ENCODE data around the gene WDFY4. TPM values are rescaled to one million over a fixed set of nuclear protein-coding genes. Genes with fewer than 3 reads are reported as not detected.

WDFY4 gene
- total RNA-seq, 1 donor from 2014 or later: not detected

GRCh38 chr10:48758411-48758810 lies 73.7 kb downstream of the WDFY4 start:
- no peak overlapping the region for H3K27ac Mint-ChIP-seq (ENCODE audit: unreplicated experiment)
- H3K27me3 Mint-ChIP-seq (ENCODE audit: unreplicated experiment): peaks cover 25% of the 10 kb centered on the region
- TF ChIP-seq CTCF (IDR thresholded peaks at IDR 0.05): no peak
- no peak for DNase-seq (ENCODE audit: extremely low spot score, unreplicated experiment)
- H3K4me1 Mint-ChIP-seq (ENCODE audit: unreplicated experiment): no peaks in the 10 kb centered on the region
- H3K4me3 Mint-ChIP-seq (ENCODE audit: unreplicated experiment): no peak overlapping the region
- H3K36me3 Mint-ChIP-seq (ENCODE audit: unreplicated experiment): no peaks in the 10 kb centered on the region
- H3K9me3 Mint-ChIP-seq (ENCODE audit: unreplicated experiment): no peaks in the 10 kb centered on the region

DNA sequence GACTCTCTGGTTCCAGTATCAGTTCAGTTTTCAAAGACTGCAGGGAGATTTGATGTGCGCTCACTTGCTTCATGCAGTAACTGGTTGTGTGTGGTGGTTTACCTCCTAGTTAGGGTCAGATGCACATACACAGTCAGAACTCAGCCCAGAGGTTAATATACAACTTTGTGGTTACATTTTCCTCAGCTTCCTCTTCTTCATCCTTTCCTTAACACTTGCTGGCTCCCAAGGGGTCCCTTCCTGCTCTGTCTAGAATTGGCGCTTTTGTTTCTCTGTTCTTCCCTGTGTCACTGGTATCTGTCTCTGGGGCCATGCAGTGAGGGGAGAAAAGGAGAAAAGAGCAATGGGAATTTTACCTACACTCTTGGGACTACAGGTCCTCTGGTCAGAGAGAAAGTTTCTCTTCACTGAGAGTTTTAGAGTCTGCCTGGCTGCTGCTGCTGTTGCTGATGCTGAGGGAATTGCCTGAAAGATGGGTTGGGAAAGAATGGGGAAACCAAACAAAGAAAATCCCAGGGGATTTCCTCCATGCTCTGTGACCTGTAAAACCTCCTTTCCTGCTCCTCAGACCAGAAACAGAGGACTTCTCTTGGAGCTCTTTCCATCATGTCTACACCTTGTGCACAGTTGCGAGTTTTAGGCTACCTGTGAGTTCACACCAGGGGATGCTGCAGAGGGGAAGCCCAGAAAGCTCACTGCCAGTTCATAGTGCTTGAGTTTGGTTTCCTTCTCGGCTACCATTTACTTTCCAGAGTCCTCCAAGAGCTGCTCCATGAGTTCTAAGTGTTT lies 74.6 kb downstream of the WDFY4 start:
- no peak for TF ChIP-seq CTCF (IDR thresholded peaks at IDR 0.05)
- no peak overlapping the region for H3K27ac Mint-ChIP-seq (ENCODE audit: unreplicated experiment)
- no peaks in the 10 kb centered on the region for H3K9me3 Mint-ChIP-seq (ENCODE audit: unreplicated experiment)
- H3K4me3 Mint-ChIP-seq (ENCODE audit: unreplicated experiment): no peak overlapping the region
- no peaks in the 10 kb centered on the region for H3K4me1 Mint-ChIP-seq (ENCODE audit: unreplicated experiment)
- no peaks in the 10 kb centered on the region for H3K36me3 Mint-ChIP-seq (ENCODE audit: unreplicated experiment)
- peaks cover 18% of the 10 kb centered on the region for H3K27me3 Mint-ChIP-seq (ENCODE audit: unreplicated experiment)
- DNase-seq (ENCODE audit: extremely low spot score, unreplicated experiment): peak; percentile 57

DNA sequence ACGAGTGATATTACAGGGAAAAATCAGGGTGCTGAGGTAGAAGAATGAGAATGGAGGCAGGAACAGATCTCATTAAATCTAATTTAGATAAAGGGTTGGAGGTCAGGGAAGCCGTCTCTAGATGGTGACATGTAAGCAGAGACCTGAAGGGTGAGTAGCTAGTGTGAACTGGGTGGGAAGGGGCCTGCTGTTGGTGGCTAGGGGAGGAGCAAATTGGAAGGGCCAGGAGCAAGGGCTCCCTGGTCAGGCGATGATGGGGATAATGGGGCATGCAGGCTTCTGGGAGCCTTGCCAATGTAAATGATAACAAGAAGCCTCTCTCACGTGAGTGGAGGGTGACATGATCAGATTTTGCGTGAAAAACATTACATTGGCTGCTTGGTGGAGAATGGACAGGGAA lies 76.3 kb downstream of the WDFY4 start:
- DNase-seq (ENCODE audit: extremely low spot score, unreplicated experiment): peak; percentile 60

GRCh38 chr10:48762064-48763042 lies 77.7 kb downstream of the WDFY4 start:
- no peaks in the 10 kb centered on the region for H3K4me1 Mint-ChIP-seq (ENCODE audit: unreplicated experiment)
- no peak overlapping the region for H3K27ac Mint-ChIP-seq (ENCODE audit: unreplicated experiment)
- H3K27me3 Mint-ChIP-seq (ENCODE audit: unreplicated experiment): peaks cover 17% of the 10 kb centered on the region
- DNase-seq (ENCODE audit: extremely low spot score, unreplicated experiment): peak; percentile 79
- no peaks in the 10 kb centered on the region for H3K36me3 Mint-ChIP-seq (ENCODE audit: unreplicated experiment)
- no peaks in the 10 kb centered on the region for H3K9me3 Mint-ChIP-seq (ENCODE audit: unreplicated experiment)
- no peak for TF ChIP-seq CTCF (IDR thresholded peaks at IDR 0.05)
- no peak overlapping the region for H3K4me3 Mint-ChIP-seq (ENCODE audit: unreplicated experiment)

More for the DNA sequence above, 76.3 kb downstream of the WDFY4 start:
- no peak for TF ChIP-seq CTCF (IDR thresholded peaks at IDR 0.05)
- Mint-ChIP-seq H3K36me3 (ENCODE audit: unreplicated experiment) (no peaks in the 10 kb centered on the region), H3K27me3 (ENCODE audit: unreplicated experiment) (peaks cover 22% of the 10 kb centered on the region), H3K4me1 (ENCODE audit: unreplicated experiment) (no peaks in the 10 kb centered on the region), H3K9me3 (ENCODE audit: unreplicated experiment) (no peaks in the 10 kb centered on the region), H3K27ac (ENCODE audit: unreplicated experiment) (no peak overlapping the region), H3K4me3 (ENCODE audit: unreplicated experiment) (no peak overlapping the region)
